Stimulated activated CD4-positive, alpha-beta T cell treated with anti-CD3 and anti-CD28 coated beads, Interleukin-15, amount 100 ng/mL, for 48 hours (primary cell): ENCODE measurements around the gene TBC1D21.
"Not testable (repeated sequence)": the region's sequence is repeated elsewhere in the genome, so short reads cannot be mapped to it uniquely, and the experiment has no call there.

Experiments used
- DNase-seq, 2 donors: peaks; one replicate each; pipeline ENCODE4 v3.0.0-alpha.2; 2020; ENCODE audit warnings: low read depth in 2 of 2

The TBC1D21 gene

DNA sequence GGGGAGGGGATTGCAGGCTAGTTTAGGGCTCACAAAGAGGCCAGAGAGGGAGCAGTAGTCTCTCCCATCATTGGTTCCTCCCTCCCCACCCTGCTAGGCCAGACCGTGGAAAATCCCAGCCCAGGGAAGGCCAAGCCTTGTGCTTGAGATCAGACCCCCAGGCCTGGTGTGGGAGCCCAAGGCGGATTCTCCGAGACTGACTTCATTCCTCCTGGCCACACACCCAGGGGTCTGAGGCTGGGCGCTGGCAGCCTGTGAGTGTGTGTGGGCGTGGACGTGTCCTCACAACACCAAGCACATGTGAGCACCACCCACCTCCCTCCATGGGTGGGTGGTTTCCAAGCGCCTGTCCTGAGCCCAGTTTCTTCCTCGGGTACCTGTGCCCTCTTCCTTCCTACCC lies 57.0 kb downstream of the TBC1D21 start:
- no peak for DNase-seq

DNA sequence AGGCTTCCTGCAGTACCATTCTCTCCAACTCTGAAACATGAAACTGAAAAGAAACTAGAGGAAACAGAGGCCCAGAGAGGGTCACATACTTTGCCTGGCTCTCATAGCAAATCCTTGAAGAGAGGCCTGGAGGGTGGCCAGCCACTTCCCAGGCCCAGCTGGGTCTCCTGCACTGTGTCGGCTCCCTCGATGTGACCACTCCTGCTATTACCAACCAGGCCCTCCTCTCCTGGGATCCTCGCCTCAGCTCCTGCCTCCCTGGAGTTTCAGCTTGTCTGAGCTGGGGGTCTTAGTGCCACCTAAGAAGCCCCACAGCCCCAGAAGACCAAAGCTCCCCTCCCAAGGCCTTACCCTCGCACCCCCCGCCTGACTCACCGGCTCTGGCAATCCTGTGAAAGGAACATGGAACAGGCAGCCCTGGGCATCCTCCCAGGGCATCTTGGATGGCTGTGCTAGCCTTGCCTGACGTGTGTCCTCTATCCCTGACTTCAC lies 57.5 kb downstream of the TBC1D21 start:
- no peak for DNase-seq

DNA sequence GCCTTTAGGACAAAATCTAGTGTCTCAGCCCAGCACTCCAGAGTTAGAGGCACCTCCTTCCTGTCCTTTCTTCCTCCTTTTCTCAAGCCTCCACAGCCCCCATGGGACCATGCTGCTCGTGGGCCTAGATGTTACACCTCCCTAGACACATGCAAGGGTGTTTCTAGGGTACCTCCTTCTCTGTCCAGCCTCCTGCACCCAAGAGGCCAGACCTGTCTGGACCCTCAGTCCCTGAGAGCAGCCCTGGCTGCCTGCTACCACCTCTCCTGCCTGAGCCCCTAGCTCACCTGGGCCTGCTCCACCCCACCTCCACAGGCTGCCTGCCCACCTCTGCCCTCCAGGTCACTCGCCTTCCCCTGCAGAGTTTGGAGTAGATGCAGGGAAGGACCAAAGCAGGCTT lies 58.1 kb downstream of the TBC1D21 start:
- no peak for DNase-seq

DNA sequence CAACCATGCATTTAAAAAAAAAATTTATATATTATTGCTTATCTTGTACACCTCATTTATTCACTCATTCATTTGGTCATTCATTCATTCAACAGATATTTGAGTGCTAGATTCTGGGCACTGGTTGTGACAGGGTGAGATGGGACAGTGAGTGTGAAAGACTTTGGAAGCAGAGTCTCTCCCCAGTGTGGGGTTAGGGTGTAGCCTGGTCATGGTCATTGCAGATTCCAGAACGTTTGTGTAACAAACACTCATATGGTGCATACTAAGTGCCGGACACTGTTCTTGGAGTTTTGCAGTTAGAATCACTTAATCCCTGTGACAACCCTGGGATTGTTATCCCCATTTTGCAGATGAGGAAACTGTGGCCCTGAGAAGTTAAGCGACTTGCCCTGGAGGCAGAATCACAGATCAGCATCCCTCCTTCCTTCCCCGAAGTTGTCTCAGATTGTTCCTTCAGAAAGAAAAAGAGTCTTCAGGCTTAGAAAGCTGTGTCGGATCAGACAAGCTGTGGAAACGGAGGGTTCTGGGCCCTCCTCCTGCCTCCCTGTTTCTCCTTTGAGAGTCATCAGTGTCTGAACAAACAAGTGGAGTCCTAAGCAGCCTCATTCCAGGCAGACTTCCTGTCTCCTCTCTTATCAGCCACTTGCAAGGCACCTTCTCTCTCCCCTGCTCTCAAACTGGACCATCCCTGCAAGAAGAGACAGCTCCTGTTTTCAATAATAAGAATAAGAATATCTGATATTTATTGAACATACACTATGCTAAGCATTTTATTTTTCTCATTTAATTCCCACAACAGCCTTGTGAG lies 59.2 kb downstream of the TBC1D21 start:
- no peak for DNase-seq

DNA sequence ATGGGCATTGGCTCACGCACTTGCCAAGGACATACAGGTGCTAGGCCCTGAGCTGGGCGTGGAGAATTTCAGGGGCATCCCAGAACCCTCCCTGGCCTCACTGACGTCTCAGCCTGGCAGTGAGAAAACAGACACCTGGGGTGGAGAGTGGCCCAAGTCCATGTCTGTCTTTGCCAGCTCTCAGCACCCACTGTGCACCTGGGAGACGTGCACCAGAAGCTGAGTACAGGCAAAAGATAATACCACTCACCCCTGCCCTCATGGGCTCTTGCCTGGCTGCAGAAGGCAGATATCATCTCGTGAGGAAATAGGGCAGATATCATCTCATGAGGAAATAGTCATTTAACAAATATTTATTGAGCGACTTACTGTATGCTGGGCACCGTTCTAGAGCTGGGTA lies 60.9 kb downstream of the TBC1D21 start:
- no peak for DNase-seq

DNA sequence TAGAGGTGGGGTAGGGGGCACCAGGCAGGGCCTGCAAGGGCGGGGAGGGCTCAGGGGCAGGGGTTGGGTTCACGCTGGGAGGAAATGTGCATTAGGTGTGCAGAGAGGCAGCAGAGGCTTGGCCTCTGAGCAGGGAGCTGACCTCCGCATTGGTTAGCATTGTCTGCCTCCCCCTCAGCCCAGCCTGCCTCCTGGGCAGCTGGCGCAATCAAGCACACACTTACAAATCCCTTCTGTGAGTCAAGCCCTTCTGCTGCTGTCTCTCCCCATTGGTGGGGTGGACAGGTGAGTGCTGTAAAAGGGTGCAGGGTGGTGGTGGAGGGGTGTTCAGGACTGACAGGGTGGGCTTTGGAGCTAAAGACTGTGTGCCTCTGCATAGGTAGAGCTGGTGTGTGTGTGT lies 62.2 kb downstream of the TBC1D21 start:
- no peak for DNase-seq

DNA sequence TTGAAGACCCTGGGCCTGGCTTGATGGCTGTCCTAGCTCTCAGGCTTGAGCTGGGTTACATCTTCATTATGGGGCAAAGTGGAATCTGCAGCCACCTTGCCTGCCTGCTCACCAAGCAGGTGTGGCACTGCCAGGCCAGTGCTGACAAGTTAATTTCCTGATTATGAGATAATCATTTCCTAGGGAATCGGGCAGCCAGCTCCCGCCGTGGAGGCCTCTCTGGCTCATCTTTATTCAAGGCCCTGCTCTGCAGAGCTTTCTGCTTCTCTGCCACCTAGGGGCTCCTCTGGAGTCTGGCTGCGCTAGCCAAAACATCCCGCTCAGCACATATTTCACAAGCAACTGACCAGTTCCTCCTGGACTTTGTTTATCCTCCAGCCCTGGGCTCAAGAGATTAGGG lies 62.8 kb downstream of the TBC1D21 start:
- no peak for DNase-seq

DNA sequence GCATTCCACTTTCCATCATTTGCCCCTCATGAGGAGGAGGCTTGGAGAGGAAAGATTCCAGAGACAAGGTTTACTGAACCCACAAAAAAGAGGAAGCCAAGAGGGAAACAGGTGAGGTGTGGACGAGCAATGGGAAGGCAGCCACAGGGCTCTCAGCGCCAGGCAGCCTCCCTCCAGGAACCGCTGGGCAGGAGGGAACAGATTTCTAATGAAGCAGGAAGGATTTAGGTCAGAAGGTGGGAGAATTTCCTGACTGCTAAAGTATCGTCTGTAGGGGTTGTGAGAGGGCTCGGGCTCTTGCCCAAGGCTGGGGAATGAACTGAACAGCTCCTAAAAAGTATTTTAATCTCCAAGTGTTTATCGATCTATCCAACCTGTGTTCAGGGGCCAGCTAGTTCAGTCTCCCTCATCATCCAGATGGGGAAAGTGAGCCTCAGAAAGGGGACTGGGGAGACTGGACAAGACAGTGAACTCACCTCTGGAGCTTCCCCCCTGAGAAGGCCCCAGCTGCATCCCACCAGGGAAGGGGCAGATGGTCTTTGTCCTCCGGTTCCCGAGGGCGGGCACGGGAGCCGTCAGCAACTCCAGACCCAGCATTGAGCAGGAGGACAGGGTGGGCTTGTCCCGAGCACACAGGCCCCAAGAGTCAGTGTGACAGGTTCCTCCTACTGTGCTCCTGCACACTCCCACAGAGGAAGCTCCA lies 63.4 kb downstream of the TBC1D21 start:
- DNase-seq, result no peak

DNA sequence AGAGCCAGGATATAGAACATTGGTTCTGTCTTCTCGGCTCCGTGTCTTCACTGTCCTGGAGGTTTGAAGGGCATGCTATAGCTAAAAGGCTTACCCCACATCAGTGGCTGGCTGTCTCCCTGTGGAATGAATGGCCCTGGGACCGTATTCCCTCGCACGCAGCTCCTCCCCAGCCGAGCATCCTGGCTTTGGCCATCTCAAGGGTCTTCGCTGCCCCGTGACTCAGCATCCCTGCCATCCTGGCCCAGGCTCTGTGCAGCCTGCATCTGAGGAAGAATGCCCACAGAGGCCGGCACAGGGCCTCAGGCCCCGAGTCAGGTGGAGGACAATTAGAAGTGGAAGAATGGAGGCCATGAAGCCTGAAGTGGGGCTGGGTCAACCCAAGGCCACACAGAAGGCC lies 63.9 kb downstream of the TBC1D21 start:
- DNase-seq, result no peak

DNA sequence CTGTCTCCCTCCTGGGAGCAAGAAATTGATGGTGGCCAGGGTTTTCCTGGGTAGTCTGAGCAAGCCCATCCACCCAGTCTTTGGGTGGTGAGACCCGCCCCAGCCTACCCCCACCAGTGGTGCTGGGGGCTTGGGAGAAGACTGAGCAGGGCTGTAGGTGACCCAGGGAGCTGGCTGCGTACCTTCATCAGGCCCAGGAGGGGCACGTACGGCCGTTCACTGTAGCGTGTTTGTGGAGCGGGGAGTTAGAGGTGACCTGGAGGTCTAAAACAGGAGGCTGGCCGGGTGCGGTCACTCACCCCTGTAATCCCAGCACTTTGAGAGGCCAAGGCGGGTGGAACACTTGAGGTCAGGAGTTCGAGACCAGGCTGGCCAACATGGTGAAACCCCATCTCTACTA lies 64.4 kb downstream of the TBC1D21 start:
- no peak for DNase-seq

DNA sequence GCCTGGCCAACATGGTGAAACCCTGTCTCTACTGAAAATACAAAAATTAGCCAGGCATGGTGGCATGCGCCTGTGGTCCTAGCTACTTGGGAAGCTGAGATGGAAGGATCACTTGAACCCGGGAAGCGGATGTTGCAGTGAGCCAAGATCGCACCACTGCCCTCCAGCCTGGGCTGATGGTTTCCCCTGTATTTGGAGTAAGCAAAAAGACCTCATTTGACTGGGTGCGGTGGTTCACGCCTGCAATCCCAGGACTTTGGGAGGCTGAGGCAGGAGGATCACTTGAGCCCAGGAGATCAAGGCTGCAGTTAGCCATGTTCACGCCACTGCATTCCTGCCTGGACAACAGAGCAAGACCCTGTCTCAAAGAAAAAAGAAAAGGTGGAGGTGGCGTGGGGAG lies 65.2 kb downstream of the TBC1D21 start:
- DNase-seq, result not testable (repeated sequence)
